Muscle of arm (tissue), 12 donors: ENCODE data around the gene RLN3. TPM values are rescaled to one million over a fixed set of nuclear protein-coding genes. Genes with fewer than 3 reads are reported as not detected.
"Not testable (repeated sequence)": the region's sequence is repeated elsewhere in the genome, so short reads cannot be mapped to it uniquely, and the experiment has no call there.

Source experiments
- DNase-seq: peaks from one replicate; pipeline ENCODE4 v3.0.0-alpha.2; 2013
- polyA plus RNA-seq, 12 donors: library from polyadenylated mRNA; unstranded; fragments of 120-200 nt; gene quantifications; one replicate each; pipeline ENCODE4 v1.2.1, GENCODE V29; 2013; ENCODE audit not compliant: insufficient read length in 12 of 12

Gene RLN3
- polyA plus RNA-seq, 12 donors: not detected

DNA sequence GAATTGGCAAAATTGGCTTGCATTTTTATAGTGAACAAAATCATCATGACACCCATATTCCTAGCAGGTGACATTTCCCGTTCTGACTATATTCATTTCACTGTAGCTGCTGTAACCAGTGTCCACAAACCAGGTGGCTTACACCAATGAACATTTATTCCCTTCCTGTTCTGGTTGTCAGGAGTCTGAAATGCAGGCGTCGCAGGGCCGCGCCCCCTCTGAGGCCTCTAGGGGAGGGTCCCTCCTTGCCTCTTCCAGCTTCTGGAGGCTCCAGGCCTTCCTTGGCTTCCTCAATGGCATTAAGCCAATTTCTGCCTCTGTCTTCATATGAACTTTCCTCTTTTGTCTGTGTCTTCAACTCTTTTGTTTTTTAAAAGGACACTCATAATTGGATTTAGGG, 6.5 kb upstream of the RLN3 start:
- no peak for DNase-seq

DNA sequence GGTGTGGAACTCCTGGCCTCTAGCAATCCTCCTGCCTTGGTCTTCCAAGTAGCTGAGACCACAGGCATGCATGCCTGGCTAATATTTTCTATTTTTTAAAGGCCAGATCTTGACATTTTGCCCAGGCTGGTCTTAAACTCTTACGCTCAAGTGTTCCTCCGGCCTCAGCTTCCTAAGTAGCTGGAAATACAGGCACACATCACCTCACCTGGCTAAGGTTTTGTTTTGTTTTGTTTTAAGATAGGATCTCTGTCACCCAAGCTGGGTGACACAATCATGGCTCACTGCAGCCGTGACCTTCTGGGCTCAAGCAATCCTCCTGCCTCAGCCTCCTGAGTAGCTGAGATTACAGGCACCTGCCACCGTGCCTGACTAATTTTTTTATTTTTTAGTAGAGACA, 5.5 kb upstream of the RLN3 start:
- DNase-seq: no peak

- no peak for DNase-seq
Observed at GRCh38 chr19:14023404-14024235, 4.3 kb upstream of the RLN3 start.

GRCh38 chr19:14026652-14027192, 1.2 kb upstream of the RLN3 start:
- DNase-seq: not testable (repeated sequence)

GRCh38 chr19:14028901-14029300, 953 bp downstream of the RLN3 start:
- DNase-seq: no peak

GRCh38 chr19:14030997-14031718, 3.2 kb downstream of the RLN3 start:
- no peak for DNase-seq

DNA sequence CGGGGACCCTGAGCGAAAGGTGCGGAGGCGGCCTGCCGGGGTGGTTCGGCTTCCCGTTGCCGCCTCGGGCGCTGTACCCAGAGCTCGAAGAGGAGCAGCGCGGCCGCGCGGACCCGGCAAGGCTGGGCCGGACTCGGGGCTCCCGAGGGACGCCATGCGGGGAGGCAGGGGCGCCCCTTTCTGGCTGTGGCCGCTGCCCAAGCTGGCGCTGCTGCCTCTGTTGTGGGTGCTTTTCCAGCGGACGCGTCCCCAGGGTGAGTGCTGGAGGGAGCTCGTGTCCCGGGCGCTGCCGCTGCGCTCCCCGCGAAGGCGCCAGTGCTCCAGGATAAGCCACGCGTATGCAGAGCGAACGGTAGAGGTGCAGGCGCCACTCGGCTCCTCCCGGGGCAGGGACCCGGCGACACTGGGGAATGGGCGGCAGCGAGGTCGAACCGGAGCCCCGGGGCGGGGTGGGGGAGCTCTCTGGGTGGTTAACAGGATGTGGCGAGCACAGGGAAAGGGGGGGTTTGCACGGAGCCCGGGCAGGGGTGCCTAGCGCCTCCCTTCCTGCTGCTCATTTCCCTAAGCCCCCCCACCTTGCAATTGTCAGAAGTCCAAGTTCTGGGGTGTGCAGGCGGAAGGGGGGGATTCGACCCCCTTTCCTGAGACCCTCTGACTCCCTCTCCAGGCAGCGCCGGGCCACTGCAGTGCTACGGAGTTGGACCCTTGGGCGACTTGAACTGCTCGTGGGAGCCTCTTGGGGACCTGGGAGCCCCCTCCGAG, 4.0 kb downstream of the RLN3 start, which contains the start of gene IL27RA:
Gene IL27RA (plus strand): TSS at position 44 of the 762 bp plus-strand sequence. CDS start 111 bp downstream, at position 155.
- peak; percentile 62 for DNase-seq

- DNase-seq: no peak
Observed at GRCh38 chr19:14033946-14034345, 6.0 kb downstream of the RLN3 start.

DNA sequence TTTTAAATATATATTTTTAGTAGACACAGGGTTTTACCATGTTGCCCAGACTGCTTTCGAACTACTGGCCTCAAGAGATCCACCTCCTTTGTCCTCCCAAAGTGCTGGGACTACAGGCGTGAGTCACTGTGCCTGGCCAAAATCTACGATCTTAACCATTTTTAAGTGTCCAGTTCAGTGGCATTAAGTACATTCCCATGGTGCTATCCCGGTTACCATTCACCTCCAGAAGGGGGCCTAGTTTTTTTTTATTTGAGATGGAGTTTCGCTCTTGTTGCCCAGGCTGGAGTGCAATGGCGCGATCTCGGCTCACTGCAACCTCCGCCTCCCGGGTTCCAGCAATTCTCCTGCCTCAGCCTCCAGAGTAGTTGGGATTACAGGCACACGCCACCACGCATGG, 7.2 kb downstream of the RLN3 start:
- DNase-seq: not testable (repeated sequence)

DNA sequence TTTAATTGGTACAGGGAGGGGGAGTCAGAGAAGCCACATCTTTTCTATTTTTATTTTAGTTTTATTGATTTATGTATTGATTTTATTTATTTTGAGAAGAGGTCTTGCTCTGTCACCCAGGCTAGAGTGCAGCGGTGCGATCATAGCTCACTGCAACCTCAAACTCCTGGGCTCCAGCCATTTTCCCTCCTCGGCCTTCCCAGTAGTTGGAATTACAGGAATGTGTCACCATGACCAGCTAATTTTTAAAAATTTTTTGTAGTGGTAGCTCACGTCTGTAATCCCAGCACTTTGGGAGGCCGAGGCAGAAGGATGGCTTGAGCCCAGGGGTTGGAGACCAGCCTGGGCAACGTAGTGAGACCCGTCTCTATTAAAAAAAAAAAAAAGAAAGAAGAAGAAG, 7.8 kb downstream of the RLN3 start:
- no peak for DNase-seq

DNA sequence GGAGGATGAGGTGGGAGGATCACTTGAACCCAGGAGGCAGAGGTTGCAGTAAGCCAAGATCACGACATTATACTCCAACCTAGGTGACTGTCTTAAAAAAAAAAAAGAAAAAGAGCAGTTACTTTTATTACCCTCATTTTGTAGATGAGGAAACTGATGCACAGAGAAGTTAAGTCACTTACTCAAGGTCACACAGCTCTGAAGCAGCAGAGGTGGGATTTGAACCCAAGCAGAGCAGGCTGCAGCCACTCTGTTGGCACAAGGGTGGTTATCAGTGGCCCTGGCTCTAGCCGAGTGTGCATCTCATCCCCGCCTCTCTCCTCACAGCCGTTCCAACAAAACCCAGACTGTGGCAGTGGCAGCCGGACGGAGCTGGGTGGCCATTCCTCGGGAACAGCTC, 11.2 kb downstream of the RLN3 start:
- DNase-seq: no peak

- DNase-seq: peak; percentile 74
Observed at GRCh38 chr19:14042659-14043608, 15.0 kb downstream of the RLN3 start.

GRCh38 chr19:14047866-14048265, 19.9 kb downstream of the RLN3 start:
- not testable (repeated sequence) for DNase-seq

- DNase-seq: no peak
Observed at GRCh38 chr19:14048443-14049153, 20.6 kb downstream of the RLN3 start.

- no peak for DNase-seq
Observed at GRCh38 chr19:14050512-14050911, 22.6 kb downstream of the RLN3 start.

- not testable (repeated sequence) for DNase-seq
Observed at GRCh38 chr19:14050961-14051360, 23.0 kb downstream of the RLN3 start.

DNA sequence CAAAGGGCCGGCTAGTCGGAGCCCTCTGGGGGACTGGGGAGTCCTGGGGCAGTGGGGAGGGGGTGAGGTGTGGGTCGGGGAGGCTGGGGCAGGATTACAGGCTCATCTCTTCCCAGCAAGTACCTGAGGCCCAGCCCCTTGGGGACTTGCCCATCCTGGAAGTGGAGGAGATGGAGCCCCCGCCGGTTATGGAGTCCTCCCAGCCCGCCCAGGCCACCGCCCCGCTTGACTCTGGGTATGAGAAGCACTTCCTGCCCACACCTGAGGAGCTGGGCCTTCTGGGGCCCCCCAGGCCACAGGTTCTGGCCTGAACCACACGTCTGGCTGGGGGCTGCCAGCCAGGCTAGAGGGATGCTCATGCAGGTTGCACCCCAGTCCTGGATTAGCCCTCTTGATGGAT, 24.0 kb downstream of the RLN3 start:
- DNase-seq: no peak

GRCh38 chr19:14052470-14052869, 24.5 kb downstream of the RLN3 start:
- DNase-seq: no peak

GRCh38 chr19:14053032-14053431, 25.1 kb downstream of the RLN3 start:
- no peak for DNase-seq

DNA sequence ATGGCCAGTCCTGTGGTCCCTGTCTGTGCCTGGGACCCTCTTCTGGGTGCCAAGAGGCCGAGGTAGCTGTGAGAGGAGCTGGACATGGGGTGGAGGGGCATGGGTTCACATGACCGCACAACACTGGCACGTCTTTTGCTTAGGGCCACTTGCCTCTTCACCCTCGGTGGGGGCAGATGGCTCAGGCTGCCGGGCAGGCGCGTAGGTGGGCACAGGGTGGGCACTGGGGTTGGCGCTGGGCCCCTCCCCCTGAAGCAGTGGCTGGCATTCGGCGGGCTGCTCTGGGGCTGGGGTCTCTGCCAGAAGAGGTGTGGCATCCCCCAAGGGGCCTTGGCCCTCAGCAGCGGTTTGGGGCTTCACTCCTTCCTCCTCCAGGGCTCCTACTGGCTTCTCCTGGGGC, 25.6 kb downstream of the RLN3 start:
- DNase-seq: no peak
